CD1c-positive myeloid dendritic cell (primary cell): ENCODE results near the gene CILP2.
A peak's percentile ranks its signal among the peaks of the same experiment; 100 is the strongest.

Experiments
- DNase-seq: peaks from one replicate; pipeline ENCODE4 v3.0.0-alpha.2; 2016; ENCODE audit errors: extremely low spot score

The CILP2 gene

GRCh38 chr19:19543640-19544039 is 5.6 kb downstream of the CILP2 start:
- no peak for DNase-seq

GRCh38 chr19:19544257-19544953 is 6.3 kb downstream of the CILP2 start:
- no peak for DNase-seq

GRCh38 chr19:19544954-19545591 is 7.0 kb downstream of the CILP2 start:
- DNase-seq = no peak

- DNase-seq = no peak
Measured at GRCh38 chr19:19545707-19546106, 7.6 kb downstream of the CILP2 start.

GRCh38 chr19:19546751-19547162 is 8.7 kb downstream of the CILP2 start:
- no peak for DNase-seq

- no peak for DNase-seq
Measured at GRCh38 chr19:19547674-19548336, 9.7 kb downstream of the CILP2 start.

- no peak for DNase-seq
Measured at GRCh38 chr19:19548915-19549759, 11.1 kb downstream of the CILP2 start.

GRCh38 chr19:19549804-19550464 is 11.9 kb downstream of the CILP2 start:
- DNase-seq = no peak

- no peak for DNase-seq
Measured at GRCh38 chr19:19550485-19550929, 12.4 kb downstream of the CILP2 start.

- no peak for DNase-seq
Measured at GRCh38 chr19:19550972-19551852, 13.1 kb downstream of the CILP2 start.

- no peak for DNase-seq
Measured at GRCh38 chr19:19551853-19552192, 13.8 kb downstream of the CILP2 start.

- peak; percentile 44 for DNase-seq
Measured at GRCh38 chr19:19552798-19553197, 14.7 kb downstream of the CILP2 start.

- DNase-seq = no peak
Measured at GRCh38 chr19:19553670-19554069, 15.6 kb downstream of the CILP2 start.

- DNase-seq = peak; percentile 69
Measured at GRCh38 chr19:19554074-19555023, 16.3 kb downstream of the CILP2 start.

- DNase-seq = no peak
Measured at GRCh38 chr19:19558055-19558454, 20.0 kb downstream of the CILP2 start.

GRCh38 chr19:19558636-19559035 is 20.6 kb downstream of the CILP2 start:
- no peak for DNase-seq

GRCh38 chr19:19559931-19560330 is 21.9 kb downstream of the CILP2 start:
- no peak for DNase-seq

- no peak for DNase-seq
Measured at GRCh38 chr19:19561946-19562664, 24.0 kb downstream of the CILP2 start.
